Gastroesophageal sphincter (tissue), 4 donors: ENCODE data around the gene STK32B. TPM values are rescaled to one million over a fixed set of nuclear protein-coding genes. Genes with fewer than 3 reads are reported as not detected.

ENCODE experiments used
- ATAC-seq: fragments of 150-250 bp; one replicate; pipeline ENCODE4 v1.9.1; 2016; ENCODE audit warnings: mild to moderate bottlenecking, moderate library complexity
- H3K27ac ChIP-seq, 4 donors: fragments of 200-600 bp; sonication (generic) in 3 of 4; 1 replicate in 3 of 4; 2 replicates in 1 of 4; pipeline ENCODE4 v1.5.1; 2016 to 2019
- H3K27me3 ChIP-seq: fragments of 200-600 bp; sonication (generic); one replicate; pipeline ENCODE4 v1.5.1; 2019
- H3K36me3 ChIP-seq, 2 donors: fragments of 200-600 bp; sonication (generic); one replicate each; pipeline ENCODE4 v1.5.1; 2019; ENCODE audit warnings: control low read depth in 1 of 2
- H3K4me1 ChIP-seq, 3 donors: fragments of 200-600 bp; sonication (generic); 1 replicate in 2 of 3; 2 replicates in 1 of 3; pipeline ENCODE4 v1.5.1; 2016 to 2019; ENCODE audit warnings: control low read depth in 2 of 3
- H3K4me3 ChIP-seq, 2 donors: fragments of 200-600 bp; sonication (generic); one replicate each; pipeline ENCODE4 v1.5.1; 2019; ENCODE audit warnings: mild to moderate bottlenecking in 1 of 2, moderate library complexity in 1 of 2
- H3K9me3 ChIP-seq, 3 donors: fragments of 200-600 bp; sonication (generic); one replicate each; pipeline ENCODE4 v1.5.1; 2017 to 2019; ENCODE audit warnings: control low read depth in 2 of 3
- CTCF ChIP-seq, 4 experiments: fragments of 200-600 bp in 2 of 4; fragments of 450-650 bp in 2 of 4; sonication (generic) in 1 of 4; IDR thresholded peaks; one replicate each; pipeline ENCODE4 v1.5.1; 2017 to 2019; ENCODE audit warnings: antibody characterized with exemption in 4 of 4, mild to moderate bottlenecking in 2 of 4, moderate library complexity in 2 of 4
- EP300 ChIP-seq: sonication (generic); formaldehyde crosslinking; IDR thresholded peaks from one replicate; pipeline ENCODE4 v1.6.1; 2017; ENCODE audit warnings: antibody characterized with exemption, mild to moderate bottlenecking
- POLR2A ChIP-seq, 2 donors: fragments of 450-650 bp; IDR thresholded peaks; one replicate each; pipeline ENCODE4 v1.6.1; 2017; ENCODE audit warnings: antibody characterized with exemption in 2 of 2, mild to moderate bottlenecking in 2 of 2, moderate library complexity in 1 of 2
- POLR2AphosphoS5 ChIP-seq: sonication (generic); formaldehyde crosslinking; IDR thresholded peaks from one replicate; pipeline ENCODE4 v1.6.1; 2017; ENCODE audit warnings: antibody characterized with exemption
- WGBS, 2 donors: methylation state at CpG; one replicate each; pipeline ENCODE4 v1.1.5; 2018; ENCODE audit warnings: low coverage in 1 of 2; 5-methylcytosine and 5-hydroxymethylcytosine counted together
- total RNA-seq, 4 donors: library from RNA; depleted of rRNA; stranded (reverse); fragments of >200 nt; gene quantifications; one replicate each; pipeline ENCODE4 v1.1.0, GENCODE V29; 2016

Gene STK32B
- total RNA-seq, 4 donors from 2014 or later = 1.9 to 5.3 (median 2.4) TPM

DNA sequence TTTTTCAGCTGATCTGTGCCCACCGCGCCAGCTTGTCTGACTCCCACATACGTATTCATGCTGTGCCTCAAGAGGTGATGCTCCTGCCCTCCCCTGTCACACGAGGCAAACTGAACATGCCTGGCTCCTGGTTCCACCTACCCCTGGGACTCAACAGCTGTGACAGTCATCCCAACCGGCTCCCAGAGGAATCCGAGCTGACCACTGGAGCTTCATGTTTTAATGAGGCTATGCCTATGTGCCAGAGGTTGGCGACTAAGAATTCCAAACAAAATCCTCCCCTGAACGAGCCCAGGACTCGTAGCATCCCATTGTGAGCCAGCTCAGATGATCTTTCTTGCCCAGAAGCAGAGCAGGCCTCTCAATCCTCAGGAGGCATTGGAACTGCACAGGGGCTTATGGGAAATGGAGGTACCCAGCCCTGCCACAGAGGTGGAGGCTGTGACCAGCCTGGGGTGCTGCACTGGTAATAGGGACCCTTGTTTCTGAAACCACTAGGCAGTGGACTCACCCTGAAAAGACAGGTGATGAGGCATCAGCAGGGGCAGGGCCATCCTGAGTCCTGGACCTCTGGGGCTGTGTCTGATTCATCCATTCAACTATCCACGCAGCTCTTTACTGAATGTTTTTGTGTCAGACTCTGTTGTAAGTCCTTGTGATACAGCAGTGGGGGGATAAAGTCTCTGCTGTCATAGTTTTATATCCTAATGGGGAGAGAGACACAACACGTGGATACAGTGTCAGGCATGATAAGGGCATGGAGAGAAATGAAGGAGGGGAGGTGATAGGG is 332.1 kb downstream of the STK32B start:
- H3K4me3 ChIP-seq = no peak overlapping the region
- H3K9me3 ChIP-seq = no peaks in the 10 kb centered on the region
- no peaks in the 10 kb centered on the region for H3K36me3 ChIP-seq
- no peak for TF ChIP-seq EP300
- TF ChIP-seq POLR2A (IDR thresholded peaks at IDR 0.05) = no peak
- no peak for TF ChIP-seq CTCF (IDR thresholded peaks at IDR 0.05)
- TF ChIP-seq POLR2AphosphoS5 = no peak
- no peaks in the 10 kb centered on the region for H3K27me3 ChIP-seq
- 67 to 70% methylated on average over 1 to 2 of the region's 11 CpGs for WGBS, 2 donors
- no peaks in the 10 kb centered on the region for H3K4me1 ChIP-seq
- ATAC-seq = no peak
- H3K27ac ChIP-seq = no peak overlapping the region

DNA sequence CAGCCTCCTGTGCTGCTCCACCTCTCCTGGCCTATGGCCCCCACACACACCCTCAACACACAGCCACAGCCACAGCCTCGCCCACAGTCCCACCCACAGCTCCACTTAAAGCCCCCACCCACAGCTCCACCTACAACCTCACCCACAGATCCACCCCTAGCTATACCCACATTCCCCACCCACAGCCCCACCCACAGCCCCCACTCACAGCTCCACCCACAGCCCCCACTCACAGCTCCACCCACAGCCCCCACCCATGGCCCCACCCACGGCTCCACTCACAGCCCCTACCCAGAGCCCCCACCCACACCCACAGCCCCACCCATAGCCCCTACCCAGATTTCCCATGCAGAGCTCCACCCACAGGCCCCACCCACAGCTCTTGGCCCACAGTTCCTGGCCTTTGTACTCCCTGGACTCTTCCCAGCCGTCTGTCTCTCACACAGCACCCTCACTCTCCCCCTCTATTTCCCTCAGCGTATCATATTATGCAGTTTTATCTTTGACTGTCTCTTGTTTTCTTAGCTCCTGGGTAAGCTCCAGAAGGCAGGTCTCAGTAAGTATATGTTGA is 334.5 kb downstream of the STK32B start:
- no peak overlapping the region for H3K27ac ChIP-seq
- TF ChIP-seq POLR2AphosphoS5 = no peak
- no peak for ATAC-seq
- no peaks in the 10 kb centered on the region for H3K27me3 ChIP-seq
- H3K4me3 ChIP-seq = no peak overlapping the region
- H3K4me1 ChIP-seq = no peaks in the 10 kb centered on the region
- no peaks in the 10 kb centered on the region for H3K36me3 ChIP-seq
- WGBS, 2 donors = 35 to 46% methylated on average over 3 to 4 of the region's 4 CpGs
- H3K9me3 ChIP-seq = no peaks in the 10 kb centered on the region

- H3K36me3 ChIP-seq = no peaks in the 10 kb centered on the region
- no peaks in the 10 kb centered on the region for H3K27me3 ChIP-seq
- H3K9me3 ChIP-seq = no peaks in the 10 kb centered on the region
- TF ChIP-seq POLR2AphosphoS5 (no peak), EP300 (no peak), CTCF (IDR thresholded peaks at IDR 0.05) (no peak), POLR2A (IDR thresholded peaks at IDR 0.05) (no peak)
- H3K4me3 ChIP-seq = no peak overlapping the region
- ATAC-seq = no peak
- no peaks in the 10 kb centered on the region for H3K4me1 ChIP-seq
- H3K27ac ChIP-seq = no peak overlapping the region
- 58 to 94% methylated on average over 2 to 6 of the region's 14 CpGs for WGBS, 2 donors
These were observed 335.6 kb downstream of the STK32B start for GRCh38 chr4:5386921-5387320.

- no peak for TF ChIP-seq CTCF (IDR thresholded peaks at IDR 0.05)
- no peak for TF ChIP-seq POLR2A (IDR thresholded peaks at IDR 0.05)
- TF ChIP-seq EP300 = no peak
- TF ChIP-seq POLR2AphosphoS5 = no peak
- WGBS, 2 donors = 70 to 77% methylated on average over 5 to 7 of the region's 7 CpGs
These were observed 336.2 kb downstream of the STK32B start for GRCh38 chr4:5387457-5387856.

GRCh38 chr4:5389756-5390310 is 338.6 kb downstream of the STK32B start:
- TF ChIP-seq CTCF (IDR thresholded peaks at IDR 0.05) = no peak
- TF ChIP-seq POLR2A (IDR thresholded peaks at IDR 0.05) = no peak
- TF ChIP-seq POLR2AphosphoS5 = no peak
- TF ChIP-seq EP300 = no peak
- ATAC-seq = no peak
- H3K27me3 ChIP-seq = no peaks in the 10 kb centered on the region
- H3K4me3 ChIP-seq = no peak overlapping the region
- no peaks in the 10 kb centered on the region for H3K4me1 ChIP-seq
- no peaks in the 10 kb centered on the region for H3K9me3 ChIP-seq
- no peaks in the 10 kb centered on the region for H3K36me3 ChIP-seq
- 33% methylated on average over 1 of the region's 3 CpGs; no CpG with 5 or more reads in 1 of the 2 donors for WGBS, 2 donors
- H3K27ac ChIP-seq = no peak overlapping the region

More at GRCh38 chr4:5387457-5387856, 336.2 kb downstream of the STK32B start:
- Histone ChIP-seq H3K4me1 (no peaks in the 10 kb centered on the region), H3K36me3 (no peaks in the 10 kb centered on the region), H3K27me3 (no peaks in the 10 kb centered on the region), H3K27ac (no peak overlapping the region), H3K4me3 (no peak overlapping the region), H3K9me3 (no peaks in the 10 kb centered on the region)
- ATAC-seq = no peak
